CD14-positive monocyte (primary cell): ENCODE results near the gene MGAT5. TPM values are rescaled to one million over a fixed set of nuclear protein-coding genes. Genes with fewer than 3 reads are reported as not detected.

Source experiments
- DNase-seq, 3 donors: peaks; one replicate each; pipeline ENCODE4 v3.0.0-alpha.2; 2011 to 2022
- H2AFZ ChIP-seq: 2 replicates; pipeline ENCODE4 v1.6.0; 2012; ENCODE audit warnings: mild to moderate bottlenecking, low read depth, low read length, inconsistent platforms; ENCODE audit not compliant: insufficient read depth, poor library complexity, severe bottlenecking
- H3K27ac ChIP-seq, 2 donors: 1 replicate in 1 of 2; 2 replicates in 1 of 2; pipeline ENCODE4 v1.5.1; 2012 to 2013; ENCODE audit warnings: low read length in 2 of 2, control low read depth in 1 of 2, inconsistent platforms in 1 of 2, low read depth in 1 of 2, mild to moderate bottlenecking in 1 of 2
- H3K27me3 ChIP-seq, 2 donors: one replicate each; pipeline versions ENCODE4 v1.6.0 to v1.6.1; 2011 to 2013; ENCODE audit warnings: low read length in 2 of 2; ENCODE audit not compliant: control insufficient read depth in 2 of 2, insufficient read depth in 2 of 2
- H3K36me3 ChIP-seq, 2 donors: replicated peaks in 1 of 2; 1 replicate in 1 of 2; 2 replicates in 1 of 2; pipeline versions ENCODE4 v1.5.1 to v1.6.1; 2012 to 2013; ENCODE audit warnings: low read length in 2 of 2, control low read depth in 1 of 2, inconsistent platforms in 1 of 2, mild to moderate bottlenecking in 1 of 2; ENCODE audit not compliant: insufficient read depth in 2 of 2, control insufficient read depth in 1 of 2
- H3K4me1 ChIP-seq, 2 donors: 1 replicate in 1 of 2; 2 replicates in 1 of 2; pipeline versions ENCODE4 v1.5.1 to v1.6.1; 2012 to 2013; ENCODE audit warnings: low read length in 2 of 2, control low read depth in 1 of 2, inconsistent platforms in 1 of 2, mild to moderate bottlenecking in 1 of 2, moderate library complexity in 1 of 2; ENCODE audit not compliant: insufficient read depth in 2 of 2, control insufficient read depth in 1 of 2
- H3K4me2 ChIP-seq: replicated peaks from 2 replicates; pipeline ENCODE3; 2012; ENCODE audit warnings: low read length, moderate library complexity, mild to moderate bottlenecking; ENCODE audit not compliant: poor library complexity, severe bottlenecking; ENCODE audit errors: extremely low read depth
- H3K4me3 ChIP-seq, 3 experiments: fragments of 200-600 bp in 1 of 3; sonication (generic) in 1 of 3; replicated peaks in 1 of 3; 1 replicate in 2 of 3; 2 replicates in 1 of 3; pipeline ENCODE4 v1.5.1; 2011 to 2013; ENCODE audit warnings: low read length in 3 of 3, mild to moderate bottlenecking in 3 of 3, control low read depth in 2 of 3, low read depth in 2 of 3, inconsistent platforms in 1 of 3, moderate library complexity in 1 of 3
- H3K79me2 ChIP-seq: 2 replicates; pipeline ENCODE4 v1.6.0; 2012; ENCODE audit warnings: mild to moderate bottlenecking, control low read depth, inconsistent platforms, low read length, moderate library complexity; ENCODE audit not compliant: insufficient read depth
- H3K9ac ChIP-seq: 2 replicates; pipeline ENCODE4 v1.6.0; 2017; ENCODE audit warnings: low read length, mild to moderate bottlenecking; ENCODE audit not compliant: insufficient read depth, poor library complexity, severe bottlenecking
- H3K9me3 ChIP-seq, 2 donors: replicated peaks in 1 of 2; 1 replicate in 1 of 2; 2 replicates in 1 of 2; pipeline versions ENCODE4 v1.5.1 to v1.6.1; 2012 to 2013; ENCODE audit warnings: low read length in 2 of 2, control low read depth in 1 of 2; ENCODE audit not compliant: control insufficient read depth in 1 of 2, insufficient read depth in 1 of 2
- H4K20me1 ChIP-seq: 2 replicates; pipeline ENCODE4 v1.6.0; 2012; ENCODE audit warnings: mild to moderate bottlenecking, low read length, control low read depth, moderate library complexity; ENCODE audit not compliant: insufficient read depth
- H3K27ac Mint-ChIP-seq, 7 donors: one replicate each; pipeline ENCODE4 v1.8.0; 2020; ENCODE audit warnings: mild to moderate bottlenecking in 7 of 7, mixed read lengths in 7 of 7, moderate library complexity in 6 of 7, inconsistent platforms in 2 of 7
- H3K27me3 Mint-ChIP-seq, 3 donors: one replicate each; pipeline ENCODE4 v1.8.0; 2021 to 2022; ENCODE audit warnings: low read depth in 3 of 3, mild to moderate bottlenecking in 3 of 3, mixed read lengths in 3 of 3, moderate library complexity in 3 of 3, inconsistent platforms in 1 of 3
- H3K36me3 Mint-ChIP-seq, 2 donors: one replicate each; pipeline ENCODE4 v1.8.0; 2020; ENCODE audit warnings: mixed read lengths in 2 of 2, inconsistent platforms in 1 of 2, mild to moderate bottlenecking in 1 of 2
- H3K4me1 Mint-ChIP-seq: one replicate; pipeline ENCODE4 v1.8.0; 2020; ENCODE audit warnings: mild to moderate bottlenecking, mixed read lengths
- H3K4me3 Mint-ChIP-seq, 2 donors: one replicate each; pipeline ENCODE4 v1.8.0; 2020; ENCODE audit warnings: mild to moderate bottlenecking in 2 of 2, mixed read lengths in 2 of 2, moderate library complexity in 1 of 2
- H3K9me3 Mint-ChIP-seq, 7 donors: one replicate each; pipeline ENCODE4 v1.8.0; 2020 to 2022; ENCODE audit warnings: mixed read lengths in 7 of 7, mild to moderate bottlenecking in 6 of 7, moderate library complexity in 6 of 7, inconsistent platforms in 2 of 7
- WGBS: methylation state at CpG from one replicate; pipeline ENCODE4 v1.1.5; 2013; ENCODE audit warnings: missing lambda C conversion rate; ENCODE audit not compliant: insufficient coverage; 5-methylcytosine and 5-hydroxymethylcytosine counted together
- intact Hi-C, 2 donors: fragments of 100-400 bp; cut with micrococcal nuclease; formaldehyde crosslinking; loops; one replicate each; pipeline versions ENCODE4 v1.15.0 to v1.15.1; 2023
- polyA plus RNA-seq, 3 donors: library from polyadenylated mRNA; depleted of rRNA in 1 of 3; unstranded in 2 of 3; stranded (reverse) in 1 of 3; fragments of 300-500 nt in 2 of 3; fragments of >200 nt in 1 of 3; fragmentation: Illumina TruSeq in 2 of 3; gene quantifications; 1 replicate in 2 of 3; 2 replicates in 1 of 3; pipeline ENCODE4 v1.2.3, GENCODE V29; 2012 to 2021
- TF ChIP-seq, protein P1 (sequence below): fragments of 200-600 bp; IDR thresholded peaks from one replicate; pipeline ENCODE4 v1.8.0; 2022; ENCODE audit warnings: antibody characterized with exemption, mild to moderate bottlenecking

MGAT5 gene
- polyA plus RNA-seq, 3 donors = 1.9 to 6.6 (median 2.4) TPM

DNA sequence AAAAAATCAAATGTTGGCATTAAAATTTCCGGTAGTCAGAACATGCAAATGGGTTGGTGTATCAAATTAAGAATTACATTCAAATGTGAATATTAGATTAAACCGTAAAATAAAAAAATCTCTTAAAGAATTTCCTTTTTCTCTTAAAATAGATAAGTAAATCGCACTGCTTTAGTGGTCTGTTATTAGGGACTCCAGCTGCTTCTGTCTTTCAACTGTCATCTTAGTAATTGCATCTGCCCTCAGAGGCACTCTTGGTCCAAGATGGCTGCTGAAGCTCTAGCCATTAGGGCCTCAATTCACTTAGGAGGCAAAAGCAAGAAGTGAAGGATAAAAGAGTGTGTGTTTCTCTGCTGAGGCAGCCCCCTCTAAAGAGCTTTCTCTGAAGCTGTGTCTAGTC lies 132.4 kb downstream of the MGAT5 start:
- DNase-seq = no peak
- WGBS = no CpG with 5 or more reads among the region's 3 CpGs
- H3K4me2 ChIP-seq = no peak overlapping the region
- no peak overlapping the region for H3K9ac ChIP-seq
- no peak overlapping the region for H3K27ac Mint-ChIP-seq
- H2AFZ ChIP-seq = no peak overlapping the region
- no peak overlapping the region for H3K4me3 ChIP-seq
- peaks cover 11 to 23% of the 10 kb centered on the region in 2 donors for H3K36me3 Mint-ChIP-seq
- no peak overlapping the region for H3K27ac ChIP-seq
- no peaks in the 10 kb centered on the region for H4K20me1 ChIP-seq
- TF ChIP-seq, protein P1, sequence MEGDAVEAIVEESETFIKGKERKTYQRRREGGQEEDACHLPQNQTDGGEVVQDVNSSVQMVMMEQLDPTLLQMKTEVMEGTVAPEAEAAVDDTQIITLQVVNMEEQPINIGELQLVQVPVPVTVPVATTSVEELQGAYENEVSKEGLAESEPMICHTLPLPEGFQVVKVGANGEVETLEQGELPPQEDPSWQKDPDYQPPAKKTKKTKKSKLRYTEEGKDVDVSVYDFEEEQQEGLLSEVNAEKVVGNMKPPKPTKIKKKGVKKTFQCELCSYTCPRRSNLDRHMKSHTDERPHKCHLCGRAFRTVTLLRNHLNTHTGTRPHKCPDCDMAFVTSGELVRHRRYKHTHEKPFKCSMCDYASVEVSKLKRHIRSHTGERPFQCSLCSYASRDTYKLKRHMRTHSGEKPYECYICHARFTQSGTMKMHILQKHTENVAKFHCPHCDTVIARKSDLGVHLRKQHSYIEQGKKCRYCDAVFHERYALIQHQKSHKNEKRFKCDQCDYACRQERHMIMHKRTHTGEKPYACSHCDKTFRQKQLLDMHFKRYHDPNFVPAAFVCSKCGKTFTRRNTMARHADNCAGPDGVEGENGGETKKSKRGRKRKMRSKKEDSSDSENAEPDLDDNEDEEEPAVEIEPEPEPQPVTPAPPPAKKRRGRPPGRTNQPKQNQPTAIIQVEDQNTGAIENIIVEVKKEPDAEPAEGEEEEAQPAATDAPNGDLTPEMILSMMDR = no peak
- no peaks in the 10 kb centered on the region for H3K4me1 Mint-ChIP-seq
- no peaks in the 10 kb centered on the region for H3K9me3 ChIP-seq
- H3K36me3 ChIP-seq = peaks cover 0 to 4% of the 10 kb centered on the region in 2 donors
- intact Hi-C loops = no loop called here
- no peak overlapping the region for H3K4me3 Mint-ChIP-seq
- H3K9me3 Mint-ChIP-seq = no peaks in the 10 kb centered on the region
- peaks cover 0 to 1% (median 0%) of the 10 kb centered on the region in 3 donors for H3K27me3 Mint-ChIP-seq
- H3K79me2 ChIP-seq = no peaks in the 10 kb centered on the region
- H3K27me3 ChIP-seq = no peaks in the 10 kb centered on the region
- H3K4me1 ChIP-seq = no peaks in the 10 kb centered on the region

DNA sequence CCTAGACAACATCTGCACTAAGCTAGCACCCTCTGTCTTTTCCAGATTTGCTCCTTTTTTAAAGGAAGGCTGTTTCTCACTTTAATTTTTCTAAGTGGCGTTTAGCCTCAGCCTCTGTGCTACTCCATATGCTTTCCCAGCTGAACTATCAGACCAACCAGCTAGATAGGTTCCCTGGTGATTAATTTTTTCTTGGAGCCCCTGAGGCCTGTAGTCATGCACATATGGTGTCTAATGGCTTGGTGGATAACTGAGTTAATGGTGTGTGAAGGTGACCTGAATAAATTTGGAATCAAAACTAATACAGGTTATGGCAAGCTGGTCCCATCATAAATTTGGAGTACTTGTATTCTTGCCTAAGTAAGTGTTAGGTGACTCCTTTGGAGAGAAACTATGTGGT lies 135.5 kb downstream of the MGAT5 start:
- H3K36me3 ChIP-seq = peaks cover 0 to 4% of the 10 kb centered on the region in 2 donors
- intact Hi-C loops = no loop called here
- H3K9ac ChIP-seq = no peak overlapping the region
- no peaks in the 10 kb centered on the region for H3K9me3 ChIP-seq
- H4K20me1 ChIP-seq = no peaks in the 10 kb centered on the region
- WGBS = no CpG with 5 or more reads among the region's 1 CpG
- H3K27ac ChIP-seq = no peak overlapping the region
- no peak overlapping the region for H2AFZ ChIP-seq
- Mint-ChIP-seq H3K36me3 (peaks cover 5 to 17% of the 10 kb centered on the region in 2 donors), H3K9me3 (no peaks in the 10 kb centered on the region), H3K4me1 (peaks cover 3% of the 10 kb centered on the region), H3K4me3 (no peak overlapping the region), H3K27ac (no peak overlapping the region), H3K27me3 (peaks cover 0 to 1% (median 0%) of the 10 kb centered on the region in 3 donors)
- no peak for DNase-seq
- H3K4me1 ChIP-seq = no peaks in the 10 kb centered on the region
- TF ChIP-seq, protein P1 = no peak
- no peak overlapping the region for H3K4me2 ChIP-seq
- no peaks in the 10 kb centered on the region for H3K27me3 ChIP-seq
- H3K79me2 ChIP-seq = no peaks in the 10 kb centered on the region
- no peak overlapping the region for H3K4me3 ChIP-seq
